B cell (primary cell): Measurements from ENCODE around the gene CEND1. TPM values are rescaled to one million over a fixed set of nuclear protein-coding genes. Genes with fewer than 3 reads are reported as not detected.

Experiments used
- ATAC-seq: fragments of 200-7000 bp; cut with Tn5 transposase; one replicate; pipeline ENCODE4 v1.10.0; 2021; ENCODE audit warnings: low read depth, mild to moderate bottlenecking, moderate number of reproducible peaks, moderate library complexity
- CTCF ChIA-PET: fragments of 350-600 bp; sonication (Branson Sonifier 250); formaldehyde crosslinking; loops from one replicate; lab custom pipeline; 2021; ENCODE audit warnings: antibody characterized with exemption, inconsistent platforms; lab: Charles Lee
- POLR2A ChIA-PET: fragments of 350-600 bp; sonication (Branson Sonifier 250); formaldehyde crosslinking; loops from one replicate; lab custom pipeline; 2021; ENCODE audit warnings: antibody characterized with exemption; lab: Charles Lee
- DNase-seq: peaks from one replicate; pipeline ENCODE4 v3.0.0; 2013
- H2AFZ ChIP-seq: 2 replicates; pipeline ENCODE4 v1.6.1; 2012; ENCODE audit warnings: mild to moderate bottlenecking, low read depth, low read length; ENCODE audit not compliant: insufficient read depth, poor library complexity, severe bottlenecking
- H3K27ac ChIP-seq, 2 donors: 1 replicate in 1 of 2; 2 replicates in 1 of 2; pipeline ENCODE4 v1.5.1; 2012 to 2013; ENCODE audit warnings: low read length in 2 of 2, mild to moderate bottlenecking in 2 of 2, moderate library complexity in 1 of 2
- H3K27me3 ChIP-seq, 4 experiments: fragments of 200-600 bp in 1 of 4; sonication (generic) in 1 of 4; replicated peaks in 1 of 4; 1 replicate in 2 of 4; 2 replicates in 2 of 4; pipeline versions ENCODE4 v1.6.1 to v1.7.0; 2013 to 2016; ENCODE audit warnings: low read length in 3 of 4, mild to moderate bottlenecking in 2 of 4, mixed read lengths in 1 of 4, moderate library complexity in 1 of 4; ENCODE audit not compliant: insufficient read depth in 4 of 4, control insufficient read depth in 3 of 4; ENCODE audit errors: control extremely low read depth in 1 of 4
- H3K36me3 ChIP-seq, 2 experiments: replicated peaks in 1 of 2; 1 replicate in 1 of 2; 2 replicates in 1 of 2; pipeline versions ENCODE4 v1.6.1 to v1.7.1; 2013; ENCODE audit warnings: low read length in 1 of 2; ENCODE audit not compliant: insufficient read depth in 2 of 2, control insufficient read depth in 1 of 2; ENCODE audit errors: control extremely low read depth in 1 of 2, extremely low read depth in 1 of 2
- H3K4me1 ChIP-seq, 2 donors: fragments of 200-600 bp in 1 of 2; sonication (generic) in 1 of 2; 1 replicate in 1 of 2; 2 replicates in 1 of 2; pipeline versions ENCODE4 v1.5.1 to v1.6.1; 2013 to 2017; ENCODE audit warnings: low read length in 2 of 2; ENCODE audit not compliant: control insufficient read depth in 2 of 2, insufficient read depth in 2 of 2
- H3K4me2 ChIP-seq: replicated peaks from 2 replicates; pipeline ENCODE3; 2012; ENCODE audit warnings: mild to moderate bottlenecking, low read depth, low read length; ENCODE audit not compliant: poor library complexity, severe bottlenecking
- H3K4me3 ChIP-seq, 5 experiments: fragments of 200-600 bp in 1 of 5; sonication (generic) in 1 of 5; 1 replicate in 3 of 5; 2 replicates in 2 of 5; pipeline versions ENCODE4 v1.5.1 to v1.7.0; 2011 to 2016; ENCODE audit warnings: low read length in 4 of 5, mild to moderate bottlenecking in 4 of 5, low read depth in 2 of 5, control low read depth in 1 of 5, moderate library complexity in 1 of 5; ENCODE audit not compliant: insufficient read depth in 1 of 5; ENCODE audit errors: control extremely low read depth in 1 of 5, extremely low read depth in 1 of 5
- H3K79me2 ChIP-seq: fragments of 200-600 bp; sonication (generic); one replicate; pipeline ENCODE4 v1.6.0; 2016; ENCODE audit warnings: low read length; ENCODE audit not compliant: control insufficient read depth, insufficient read depth
- H3K9ac ChIP-seq: fragments of 200-600 bp; sonication (generic); 2 replicates; pipeline ENCODE4 v1.6.1; 2017; ENCODE audit warnings: mild to moderate bottlenecking, low read length, moderate library complexity
- H3K9me3 ChIP-seq, 3 donors: one replicate each; pipeline versions ENCODE4 v1.6.1 to v1.7.1; 2013; ENCODE audit warnings: low read length in 2 of 3; ENCODE audit not compliant: control insufficient read depth in 2 of 3, insufficient read depth in 1 of 3; ENCODE audit errors: control extremely low read depth in 1 of 3
- H4K20me1 ChIP-seq: 2 replicates; pipeline ENCODE4 v1.6.0; 2012; ENCODE audit warnings: mild to moderate bottlenecking, low read length; ENCODE audit not compliant: insufficient read depth, control insufficient read depth, poor library complexity, severe bottlenecking
- H3K27ac Mint-ChIP-seq: one replicate; pipeline ENCODE4 v1.8.0; 2021; ENCODE audit warnings: mixed read lengths
- H3K27me3 Mint-ChIP-seq: one replicate; pipeline ENCODE4 v1.8.0; 2021; ENCODE audit warnings: mixed read lengths
- H3K4me1 Mint-ChIP-seq: one replicate; pipeline ENCODE4 v1.8.0; 2021; ENCODE audit warnings: mixed read lengths
- H3K4me3 Mint-ChIP-seq: one replicate; pipeline ENCODE4 v1.8.0; 2021; ENCODE audit warnings: mixed read lengths
- H3K9me3 Mint-ChIP-seq: one replicate; pipeline ENCODE4 v1.8.0; 2022; ENCODE audit warnings: mixed read lengths; ENCODE audit not compliant: insufficient read depth
- EZH2 ChIP-seq: IDR thresholded peaks from 2 replicates; pipeline ENCODE4 v1.6.1; 2012; ENCODE audit warnings: borderline replicate concordance, low read depth, mild to moderate bottlenecking, moderate library complexity, low read length; ENCODE audit not compliant: insufficient read depth, poor library complexity, severe bottlenecking
- WGBS: methylation state at CpG from one replicate; pipeline ENCODE4 v1.1.5; 2013; ENCODE audit warnings: missing lambda C conversion rate; ENCODE audit not compliant: insufficient coverage; 5-methylcytosine and 5-hydroxymethylcytosine counted together
- intact Hi-C: fragments of 100-400 bp; cut with micrococcal nuclease; formaldehyde crosslinking; loops from one replicate; pipeline ENCODE4 v1.10.0; 2022
- polyA plus RNA-seq: library from polyadenylated mRNA; depleted of rRNA; stranded (reverse); fragments of >200 nt; gene quantifications from 2 replicates; pipeline ENCODE4 v1.2.3, GENCODE V29; 2012
- total RNA-seq, 2 donors: library from RNA; stranded (reverse); fragments of 120-200 nt in 1 of 2; gene quantifications; 1 replicate in 1 of 2; 2 replicates in 1 of 2; pipeline versions ENCODE4 v1.2.3 to v1.2.4, GENCODE V29; 2013 to 2022
- TF ChIP-seq, protein P1 (sequence below): fragments of 200-600 bp; IDR thresholded peaks from one replicate; pipeline ENCODE4 v1.8.0; 2022; ENCODE audit warnings: antibody characterized with exemption, mild to moderate bottlenecking

Gene CEND1
- total and polyA plus RNA-seq, 2 donors (not counting 1 experiment from before 2014, with no cell fraction given), result 0.13 to 0.39 TPM

DNA sequence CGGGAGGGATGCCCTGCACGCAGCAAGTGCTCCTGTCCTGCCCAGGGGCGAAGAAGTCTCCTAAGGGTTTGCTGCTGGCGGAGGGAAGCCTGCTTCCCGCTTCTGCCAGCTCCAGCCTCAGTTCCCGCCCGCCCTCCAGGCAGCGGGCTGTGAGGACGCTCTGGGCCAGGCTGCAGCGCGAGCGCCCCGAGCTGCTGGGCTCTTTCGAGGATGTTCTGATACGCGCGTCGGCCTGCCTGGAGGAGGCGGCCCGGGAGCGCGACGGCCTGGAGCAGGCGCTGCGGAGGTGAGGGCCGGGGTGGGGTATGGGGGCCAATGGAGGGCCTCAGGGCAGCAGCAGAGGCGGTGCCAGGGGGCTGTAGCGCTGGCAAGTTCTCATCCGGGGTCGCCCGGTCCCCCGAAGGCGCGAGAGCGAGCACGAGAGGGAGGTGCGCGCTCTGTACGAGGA lies 40.0 kb upstream of the CEND1 start:
- Histone ChIP-seq H3K4me2 (peak overlapping the region; percentile 99), H4K20me1 (peaks cover 61% of the 10 kb centered on the region), H3K4me1 (peaks cover 69 to 73% of the 10 kb centered on the region in 2 donors), H3K9ac (peak overlapping the region; percentile 68), H3K27me3 (peaks cover 0 to 60% (median 20%) of the 10 kb centered on the region in 4 experiments), H3K9me3 (peaks cover 0 to 15% (median 0%) of the 10 kb centered on the region in 3 donors), H3K27ac (no peak overlapping the region), H3K79me2 (no peaks in the 10 kb centered on the region), H3K36me3 (peaks cover 0 to 4% of the 10 kb centered on the region in 2 experiments), H2AFZ (peak overlapping the region; percentile 78), H3K4me3 (peak overlapping the region in 4 of 5 experiments; percentile 36 to 55 (median 48))
- Mint-ChIP-seq H3K4me1 (peaks cover 53% of the 10 kb centered on the region), H3K4me3 (peak overlapping the region; percentile 88), H3K27ac (no peak overlapping the region), H3K27me3 (peaks cover 7% of the 10 kb centered on the region), H3K9me3 (no peaks in the 10 kb centered on the region)
- POLR2A ChIA-PET, result interaction anchor here (0.7 to 6.4 kb wide), 3 partner anchors 10 to 14 kb away, joined by 4 to 57 read pairs (median 17); partner anchors contain the start of genes PNPLA2, POLR2L and TSPAN4
- no peak for DNase-seq
- WGBS, result 3% methylated on average over 39 of the region's 39 CpGs
- TF ChIP-seq EZH2, result no peak
- TF ChIP-seq, protein P1, sequence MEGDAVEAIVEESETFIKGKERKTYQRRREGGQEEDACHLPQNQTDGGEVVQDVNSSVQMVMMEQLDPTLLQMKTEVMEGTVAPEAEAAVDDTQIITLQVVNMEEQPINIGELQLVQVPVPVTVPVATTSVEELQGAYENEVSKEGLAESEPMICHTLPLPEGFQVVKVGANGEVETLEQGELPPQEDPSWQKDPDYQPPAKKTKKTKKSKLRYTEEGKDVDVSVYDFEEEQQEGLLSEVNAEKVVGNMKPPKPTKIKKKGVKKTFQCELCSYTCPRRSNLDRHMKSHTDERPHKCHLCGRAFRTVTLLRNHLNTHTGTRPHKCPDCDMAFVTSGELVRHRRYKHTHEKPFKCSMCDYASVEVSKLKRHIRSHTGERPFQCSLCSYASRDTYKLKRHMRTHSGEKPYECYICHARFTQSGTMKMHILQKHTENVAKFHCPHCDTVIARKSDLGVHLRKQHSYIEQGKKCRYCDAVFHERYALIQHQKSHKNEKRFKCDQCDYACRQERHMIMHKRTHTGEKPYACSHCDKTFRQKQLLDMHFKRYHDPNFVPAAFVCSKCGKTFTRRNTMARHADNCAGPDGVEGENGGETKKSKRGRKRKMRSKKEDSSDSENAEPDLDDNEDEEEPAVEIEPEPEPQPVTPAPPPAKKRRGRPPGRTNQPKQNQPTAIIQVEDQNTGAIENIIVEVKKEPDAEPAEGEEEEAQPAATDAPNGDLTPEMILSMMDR, result no peak
- intact Hi-C loops, result loop anchor here (1.0 kb wide), 1 partner anchor 10 kb away; no protein-coding TSS in a partner anchor
- CTCF ChIA-PET, result interaction anchor here (0.7 to 0.8 kb wide), 2 partner anchors 19 to 24 kb away, joined by 3 to 4 read pairs; no protein-coding TSS in a partner anchor
- ATAC-seq, result peak; percentile 4

DNA sequence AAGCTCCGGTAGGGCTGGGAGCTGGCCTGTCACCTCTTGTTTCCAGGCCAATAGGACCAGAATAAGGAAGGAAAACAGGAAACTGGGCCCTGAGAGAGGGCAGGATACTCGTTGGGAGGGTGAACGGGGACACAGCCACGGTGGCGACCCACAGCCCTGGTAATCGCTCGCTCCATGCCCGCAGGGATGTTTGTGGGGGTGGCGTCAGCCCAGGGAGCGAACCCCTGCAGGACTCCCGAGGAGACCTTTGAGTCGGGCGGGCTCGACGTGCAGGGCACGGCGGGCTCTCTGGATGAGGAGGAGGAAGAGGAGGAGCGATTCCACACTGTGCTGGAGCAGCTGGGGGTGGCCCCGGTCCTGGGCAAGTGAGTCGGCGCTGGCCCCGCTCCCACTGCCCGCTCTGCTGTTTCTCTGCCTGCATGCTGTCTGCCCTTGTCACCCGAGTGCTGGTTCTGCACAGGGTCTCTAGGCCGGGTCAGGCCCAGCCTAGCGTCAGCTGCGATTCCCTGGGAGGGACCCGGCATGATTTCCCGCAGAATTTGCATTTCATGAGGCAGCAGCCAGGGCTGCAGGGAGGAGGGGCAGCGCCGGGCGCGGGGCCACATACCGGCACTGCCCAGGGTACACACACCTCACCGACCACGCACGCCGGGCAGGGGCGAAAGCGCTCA lies 39.4 kb upstream of the CEND1 start:
- Histone ChIP-seq H3K9me3 (peaks cover 0 to 15% (median 0%) of the 10 kb centered on the region in 3 donors), H3K4me3 (peak overlapping the region in 4 of 5 experiments; percentile 36 to 55 (median 48)), H2AFZ (peak overlapping the region; percentile 78), H3K27ac (no peak overlapping the region), H3K36me3 (peaks cover 0 to 6% of the 10 kb centered on the region in 2 experiments), H3K79me2 (no peaks in the 10 kb centered on the region), H3K4me2 (peak overlapping the region; percentile 99), H3K27me3 (peaks cover 0 to 55% (median 19%) of the 10 kb centered on the region in 4 experiments), H3K9ac (peak overlapping the region; percentile 68), H3K4me1 (peaks cover 69 to 70% of the 10 kb centered on the region in 2 donors), H4K20me1 (peaks cover 61% of the 10 kb centered on the region)
- peak overlapping the region; percentile 88 for H3K4me3 Mint-ChIP-seq
- H3K27ac Mint-ChIP-seq, result no peak overlapping the region
- ChIA-PET CTCF (interaction anchor here (0.7 to 0.8 kb wide), 3 partner anchors 17 to 23 kb away, joined by 3 to 4 read pairs (median 3); no protein-coding TSS in a partner anchor), POLR2A (interaction anchor here (3.6 to 6.4 kb wide), 2 partner anchors 9 to 13 kb away, joined by 17 to 57 read pairs; partner anchors contain the start of genes PNPLA2, POLR2L and TSPAN4)
- H3K9me3 Mint-ChIP-seq, result no peaks in the 10 kb centered on the region
- 6% methylated on average over 40 of the region's 40 CpGs for WGBS
- TF ChIP-seq EZH2, result no peak
- TF ChIP-seq, protein P1, result no peak
- intact Hi-C loops, result no loop called here
- DNase-seq, result peak; percentile 58
- H3K27me3 Mint-ChIP-seq, result peaks cover 7% of the 10 kb centered on the region
- H3K4me1 Mint-ChIP-seq, result peaks cover 53% of the 10 kb centered on the region
- ATAC-seq, result peak; percentile 12
